PFSK-1 (cell line): Measurements from ENCODE around the gene CENPE.

Experiments
- FOXP2 ChIP-seq: optimal IDR thresholded peaks from 2 replicates; pipeline ENCODE3; 2011; ENCODE audit warnings: borderline replicate concordance, control low read depth, inconsistent platforms; ENCODE audit not compliant: insufficient read depth; ENCODE audit errors: extremely low read length, extremely low read depth
- POLR2AphosphoS5 ChIP-seq: IDR thresholded peaks from 2 replicates; pipeline ENCODE4 v1.6.1; 2012; ENCODE audit warnings: low read depth, mild to moderate bottlenecking, control low read depth, low read length, moderate library complexity
- SIN3A ChIP-seq: IDR thresholded peaks from 2 replicates; pipeline ENCODE4 v1.6.1; 2012; ENCODE audit warnings: mild to moderate bottlenecking, low read length, moderate library complexity, borderline replicate concordance; ENCODE audit not compliant: insufficient read depth
- TAF1 ChIP-seq: IDR thresholded peaks from 2 replicates; pipeline ENCODE4 v1.6.1; 2012; ENCODE audit warnings: low read length, control low read depth, borderline replicate concordance; ENCODE audit not compliant: insufficient read depth
- TF ChIP-seq, protein P1 (sequence below), 2 experiments: IDR thresholded peaks; 2 replicates each; pipeline versions ENCODE4 v1.6.1 to v1.8.0; 2011 to 2012; ENCODE audit warnings: low read depth in 2 of 2, low read length in 2 of 2, control low read depth in 1 of 2, inconsistent platforms in 1 of 2, mild to moderate bottlenecking in 1 of 2, moderate library complexity in 1 of 2; ENCODE audit not compliant: insufficient read depth in 1 of 2

Gene CENPE

DNA sequence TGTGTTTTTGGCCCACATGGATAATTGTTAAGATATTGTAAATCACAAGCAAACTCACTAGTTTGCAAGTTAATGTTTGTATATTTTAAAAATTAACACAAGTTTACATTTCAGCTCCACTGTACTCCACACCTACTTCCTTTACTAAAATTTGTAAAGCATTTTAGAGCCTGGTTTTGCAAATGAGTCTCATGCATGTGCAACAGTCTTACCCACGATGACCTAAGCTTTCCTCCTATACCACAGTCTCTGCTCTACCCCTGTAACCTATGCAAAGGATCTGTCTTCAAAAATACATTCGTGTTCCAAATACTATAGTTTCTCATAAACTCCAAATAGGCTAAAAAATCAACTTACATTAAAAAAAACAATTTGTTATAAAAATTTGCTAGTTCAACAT, 108.7 kb downstream of the CENPE start:
- TF ChIP-seq TAF1 (no peak), POLR2AphosphoS5 (no peak), FOXP2 (no peak), SIN3A (no peak)
- TF ChIP-seq, protein P1, sequence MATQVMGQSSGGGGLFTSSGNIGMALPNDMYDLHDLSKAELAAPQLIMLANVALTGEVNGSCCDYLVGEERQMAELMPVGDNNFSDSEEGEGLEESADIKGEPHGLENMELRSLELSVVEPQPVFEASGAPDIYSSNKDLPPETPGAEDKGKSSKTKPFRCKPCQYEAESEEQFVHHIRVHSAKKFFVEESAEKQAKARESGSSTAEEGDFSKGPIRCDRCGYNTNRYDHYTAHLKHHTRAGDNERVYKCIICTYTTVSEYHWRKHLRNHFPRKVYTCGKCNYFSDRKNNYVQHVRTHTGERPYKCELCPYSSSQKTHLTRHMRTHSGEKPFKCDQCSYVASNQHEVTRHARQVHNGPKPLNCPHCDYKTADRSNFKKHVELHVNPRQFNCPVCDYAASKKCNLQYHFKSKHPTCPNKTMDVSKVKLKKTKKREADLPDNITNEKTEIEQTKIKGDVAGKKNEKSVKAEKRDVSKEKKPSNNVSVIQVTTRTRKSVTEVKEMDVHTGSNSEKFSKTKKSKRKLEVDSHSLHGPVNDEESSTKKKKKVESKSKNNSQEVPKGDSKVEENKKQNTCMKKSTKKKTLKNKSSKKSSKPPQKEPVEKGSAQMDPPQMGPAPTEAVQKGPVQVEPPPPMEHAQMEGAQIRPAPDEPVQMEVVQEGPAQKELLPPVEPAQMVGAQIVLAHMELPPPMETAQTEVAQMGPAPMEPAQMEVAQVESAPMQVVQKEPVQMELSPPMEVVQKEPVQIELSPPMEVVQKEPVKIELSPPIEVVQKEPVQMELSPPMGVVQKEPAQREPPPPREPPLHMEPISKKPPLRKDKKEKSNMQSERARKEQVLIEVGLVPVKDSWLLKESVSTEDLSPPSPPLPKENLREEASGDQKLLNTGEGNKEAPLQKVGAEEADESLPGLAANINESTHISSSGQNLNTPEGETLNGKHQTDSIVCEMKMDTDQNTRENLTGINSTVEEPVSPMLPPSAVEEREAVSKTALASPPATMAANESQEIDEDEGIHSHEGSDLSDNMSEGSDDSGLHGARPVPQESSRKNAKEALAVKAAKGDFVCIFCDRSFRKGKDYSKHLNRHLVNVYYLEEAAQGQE (IDR thresholded peaks at IDR 0.05; ENCODE audit: insufficient read depth in 1 of 2, low read depth in 2 of 2, low read length in 2 of 2), result no peak

DNA sequence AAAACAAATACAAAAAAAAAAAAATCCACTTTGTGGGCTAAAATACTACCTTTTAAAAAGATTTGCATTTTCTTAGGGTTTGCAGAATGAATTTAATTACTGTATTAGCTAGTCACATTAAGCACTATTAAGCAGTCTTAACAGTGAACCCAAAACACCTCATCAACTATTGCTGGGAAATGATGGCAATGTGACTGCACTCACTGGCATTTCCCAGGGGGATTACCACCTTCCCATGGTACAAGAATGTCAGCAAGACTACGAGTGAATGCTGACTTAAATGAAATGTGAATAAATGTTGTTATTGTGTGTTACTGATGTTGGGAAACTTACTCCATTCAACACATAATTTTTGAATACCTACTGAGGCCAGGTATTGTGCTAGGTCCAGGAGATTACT, 111.6 kb downstream of the CENPE start:
- TF ChIP-seq FOXP2, result no peak
- no peak for TF ChIP-seq SIN3A
- TF ChIP-seq TAF1, result no peak
- TF ChIP-seq POLR2AphosphoS5, result no peak
- TF ChIP-seq, protein P1 (IDR thresholded peaks at IDR 0.05; ENCODE audit: insufficient read depth in 1 of 2, low read depth in 2 of 2, low read length in 2 of 2), result no peak

DNA sequence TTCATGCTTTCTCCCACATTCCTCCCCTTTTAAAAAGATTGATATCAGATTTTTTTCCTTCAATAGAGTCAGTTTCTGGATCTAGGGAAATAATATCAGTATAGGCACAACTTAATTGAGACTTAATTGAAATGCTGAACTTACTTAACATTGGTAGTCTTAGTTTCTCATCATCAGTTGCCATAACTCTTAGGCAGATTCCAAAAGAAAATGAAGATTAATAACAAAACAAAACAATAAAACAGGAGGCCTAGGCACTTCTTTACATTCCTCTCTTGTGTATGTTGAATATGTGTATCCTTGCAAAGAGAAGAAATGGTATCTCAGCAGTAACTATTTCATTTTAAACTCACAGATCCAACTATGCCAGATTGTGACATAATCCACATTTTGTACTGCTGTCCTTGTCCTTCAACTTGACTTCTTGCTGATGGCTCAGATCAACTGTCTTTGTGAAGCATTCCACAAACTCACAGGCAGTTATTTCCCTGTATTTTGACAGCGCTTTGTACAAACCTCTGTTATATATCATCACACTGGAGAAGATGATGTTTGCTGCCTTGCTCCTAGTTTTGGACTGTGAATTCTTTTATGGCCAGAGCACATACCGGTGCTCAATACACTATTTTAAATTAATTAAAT, 112.5 kb downstream of the CENPE start:
- TF ChIP-seq SIN3A, result no peak
- no peak for TF ChIP-seq FOXP2
- no peak for TF ChIP-seq TAF1
- no peak for TF ChIP-seq POLR2AphosphoS5
- TF ChIP-seq, protein P1 (IDR thresholded peaks at IDR 0.05; ENCODE audit: insufficient read depth in 1 of 2, low read depth in 2 of 2, low read length in 2 of 2), result no peak

DNA sequence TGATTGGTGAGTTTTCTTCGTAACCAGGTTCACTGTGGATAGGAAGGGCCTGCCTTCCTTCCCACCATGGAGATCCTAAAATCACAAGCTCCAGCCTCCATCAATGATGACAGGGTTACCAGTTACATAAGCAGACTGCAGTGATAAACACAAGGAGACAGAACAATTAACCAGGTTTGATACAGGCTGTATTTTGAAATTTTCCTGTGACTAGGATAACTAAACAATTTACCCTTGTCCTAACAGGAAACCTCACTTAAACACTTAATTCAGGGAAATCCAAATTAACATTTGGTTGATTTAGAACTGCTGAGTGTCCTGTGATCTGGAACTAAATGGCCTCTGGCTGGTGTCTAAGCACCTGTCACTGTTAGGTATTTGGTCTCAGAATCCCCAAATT, 118.5 kb downstream of the CENPE start:
- TF ChIP-seq FOXP2, result no peak
- no peak for TF ChIP-seq SIN3A
- no peak for TF ChIP-seq TAF1
- TF ChIP-seq, protein P1 (IDR thresholded peaks at IDR 0.05; ENCODE audit: insufficient read depth in 1 of 2, low read depth in 2 of 2, low read length in 2 of 2), result no peak
- no peak for TF ChIP-seq POLR2AphosphoS5
